T-helper 22 cell (primary cell): ENCODE data around the gene ZNF511.
A peak's percentile ranks its signal among the peaks of the same experiment; 100 is the strongest.
"Not testable (repeated sequence)": the region's sequence is repeated elsewhere in the genome, so short reads cannot be mapped to it uniquely, and the experiment has no call there.

Source experiments
- DNase-seq: peaks from one replicate; pipeline ENCODE4 v3.0.0-alpha.2; 2020; ENCODE audit warnings: low read depth

The ZNF511 gene, protein sequence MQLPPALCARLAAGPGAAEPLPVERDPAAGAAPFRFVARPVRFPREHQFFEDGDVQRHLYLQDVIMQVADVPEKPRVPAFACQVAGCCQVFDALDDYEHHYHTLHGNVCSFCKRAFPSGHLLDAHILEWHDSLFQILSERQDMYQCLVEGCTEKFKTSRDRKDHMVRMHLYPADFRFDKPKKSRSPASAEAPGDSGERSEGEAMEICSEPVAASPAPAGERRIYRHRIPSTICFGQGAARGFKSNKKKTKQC

DNA sequence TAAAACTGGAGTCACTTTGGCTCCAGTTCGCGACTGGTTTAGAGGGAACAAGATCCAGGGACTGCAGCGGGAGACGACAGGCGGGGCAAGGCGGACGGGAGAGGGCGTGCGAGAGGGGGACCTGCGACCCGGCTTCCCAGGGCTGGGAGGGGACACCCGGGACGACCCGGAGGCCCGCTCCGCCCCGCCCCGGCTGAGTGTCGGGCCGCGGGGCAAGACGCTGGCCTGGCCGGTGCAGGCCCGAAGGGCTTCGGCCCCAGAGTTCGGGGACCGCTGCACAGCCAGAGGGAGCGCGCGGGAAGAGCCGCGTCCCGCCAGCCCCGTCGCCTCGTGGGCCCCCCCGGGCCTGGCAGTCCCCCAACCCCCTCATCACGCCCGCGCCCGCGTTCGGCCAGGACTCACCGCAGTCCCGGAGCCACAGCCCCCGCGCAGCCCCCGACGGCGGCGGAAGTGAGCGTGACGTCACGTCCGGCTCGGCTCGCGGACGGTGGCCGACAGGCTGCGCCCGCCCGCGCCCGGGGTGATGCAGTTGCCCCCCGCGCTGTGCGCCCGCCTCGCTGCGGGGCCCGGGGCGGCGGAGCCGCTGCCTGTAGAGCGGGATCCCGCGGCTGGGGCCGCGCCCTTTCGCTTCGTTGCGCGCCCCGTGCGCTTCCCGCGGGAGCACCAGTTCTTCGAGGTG is at the start of gene ZNF511, which contains the start of gene TUBGCP2:
ZNF511 (plus strand) TSS at position 494 of the 679 bp plus-strand sequence; CDS start at position 524, 30 bp downstream.
TUBGCP2 (minus strand) TSS at position 452 of the 679 bp plus-strand sequence. CDS start 5,931 bp downstream, outside the sequence.
- peak; percentile 80 for DNase-seq

DNA sequence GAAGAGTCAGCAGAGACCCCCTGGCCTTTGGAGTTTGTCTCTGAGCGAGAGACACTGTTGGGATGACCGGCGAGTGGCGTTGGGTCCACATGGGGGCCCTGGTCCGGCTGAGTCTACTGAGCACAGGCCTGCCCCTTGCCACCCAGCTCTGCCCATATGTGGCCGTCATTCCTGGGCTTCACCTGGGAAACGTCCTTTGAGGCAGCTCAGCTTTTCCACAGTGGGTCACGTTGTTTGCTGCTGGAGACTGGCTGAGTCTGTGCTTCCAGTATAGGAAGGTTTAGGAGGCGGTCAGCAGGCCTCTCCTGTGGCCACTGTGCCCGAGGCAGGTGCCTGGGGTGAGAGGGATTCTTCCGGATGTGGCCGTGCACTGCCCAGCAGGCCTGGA is 49.1 kb upstream of the ZNF511 start:
- no peak for DNase-seq

DNA sequence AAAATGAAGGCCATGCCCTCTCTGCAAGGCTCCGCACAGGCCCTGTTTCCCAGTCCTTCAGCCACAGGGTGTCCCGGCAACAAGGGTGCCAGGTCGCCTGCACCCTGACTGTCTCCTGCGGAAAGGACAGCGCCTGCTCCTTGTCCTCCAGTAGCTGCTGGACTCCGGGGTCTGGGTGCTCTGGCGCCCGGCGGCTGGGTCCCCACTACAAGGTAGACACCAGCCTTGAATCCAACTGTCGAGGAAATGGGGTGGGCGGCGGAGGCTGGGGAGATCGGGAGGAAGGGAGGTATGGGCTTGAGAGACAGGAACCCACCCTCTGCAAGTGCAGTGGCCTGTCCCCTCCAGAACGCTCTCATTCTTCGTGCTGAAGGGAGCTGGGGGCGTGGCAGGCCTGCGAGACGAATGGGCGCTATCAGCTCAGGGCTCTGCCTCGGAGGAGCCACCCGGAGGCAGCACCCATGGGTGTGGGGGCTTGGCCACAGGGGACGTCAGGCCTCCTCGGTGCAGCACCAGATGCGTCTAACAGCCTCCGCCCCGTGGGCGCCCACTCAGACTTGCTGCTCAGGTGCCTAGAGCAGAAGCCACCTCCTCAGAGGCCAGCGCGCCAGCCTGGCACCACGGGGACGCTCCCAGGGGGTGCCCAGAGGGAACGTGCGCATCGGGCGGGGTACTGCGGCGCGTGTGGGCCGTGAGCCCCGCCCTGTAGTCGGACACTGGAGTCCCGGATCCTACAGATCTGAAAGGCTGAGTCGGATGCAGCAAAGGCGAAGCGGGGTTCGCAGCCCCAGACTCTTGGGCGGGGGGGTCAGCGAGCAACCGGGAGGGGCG is 47.6 kb upstream of the ZNF511 start:
- DNase-seq, result peak; percentile 73

DNA sequence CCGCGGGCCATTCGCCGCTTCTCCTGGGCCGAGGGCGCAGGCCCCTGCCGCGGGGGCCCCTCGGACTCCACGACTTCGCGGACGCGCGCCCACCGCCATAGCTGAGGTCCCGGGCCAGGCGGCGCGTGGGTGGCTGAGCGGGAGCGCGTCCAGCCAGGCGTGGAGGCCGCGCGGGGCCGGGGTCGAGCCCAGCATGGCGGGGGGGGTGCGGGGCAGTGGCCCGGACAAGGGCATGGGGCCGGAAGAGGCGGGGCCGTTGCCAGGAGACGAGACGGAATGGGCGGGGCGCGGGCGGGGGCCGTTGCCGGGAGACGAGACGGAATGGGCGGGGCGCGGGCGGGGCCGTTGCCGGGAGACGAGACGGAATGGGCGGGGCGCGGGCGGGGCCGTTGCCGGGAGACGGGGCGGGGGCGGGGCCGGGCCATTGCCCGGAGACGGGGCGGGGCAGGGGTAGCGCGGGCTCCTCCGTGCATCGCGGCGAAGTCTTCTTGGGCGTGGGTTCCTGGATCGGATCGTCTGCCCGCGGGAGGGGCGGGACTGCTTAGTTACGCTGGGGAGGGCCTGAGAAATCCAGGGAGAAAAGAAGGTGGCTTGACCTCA is 46.9 kb upstream of the ZNF511 start:
- DNase-seq, result peak; percentile 83

DNA sequence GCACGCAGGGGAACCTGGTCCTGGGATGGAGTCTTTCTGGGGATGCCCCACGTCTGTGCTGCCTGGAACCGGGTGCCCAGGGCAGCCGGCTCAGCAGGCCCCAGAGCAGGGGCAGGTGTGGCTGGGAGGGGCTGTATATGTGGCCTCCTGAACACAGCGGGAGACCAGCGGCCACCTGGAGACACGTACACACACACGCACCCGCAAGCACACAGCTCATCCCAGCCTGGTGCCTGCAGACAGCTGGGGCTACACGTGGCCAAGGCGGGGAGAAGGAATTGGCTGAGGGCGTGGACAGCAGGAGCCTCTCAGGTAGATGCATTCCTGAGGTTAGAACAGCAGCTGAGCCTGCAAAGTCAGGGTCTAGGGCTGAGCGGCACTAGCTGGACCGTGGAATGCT is 46.0 kb upstream of the ZNF511 start:
- DNase-seq, result no peak

DNA sequence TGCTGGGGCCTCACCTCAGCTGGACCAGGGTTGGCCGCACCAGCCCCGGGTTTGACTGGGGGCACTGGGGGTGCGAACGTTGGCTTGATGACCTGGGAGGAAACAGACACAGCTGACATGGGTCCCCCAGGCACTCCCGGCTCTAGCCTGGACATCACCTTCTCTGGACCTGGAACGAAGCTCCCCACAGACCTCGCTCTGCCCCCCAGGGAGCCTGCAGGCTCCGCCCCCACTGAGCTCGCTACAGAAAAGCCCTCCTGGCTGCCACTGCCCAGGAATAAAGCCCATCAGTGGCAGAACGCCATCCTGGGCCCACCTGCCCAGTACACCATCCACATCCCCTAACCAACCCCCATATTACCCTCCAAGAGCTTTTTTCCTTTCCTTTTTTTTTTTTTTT is 45.0 kb upstream of the ZNF511 start:
- no peak for DNase-seq

DNA sequence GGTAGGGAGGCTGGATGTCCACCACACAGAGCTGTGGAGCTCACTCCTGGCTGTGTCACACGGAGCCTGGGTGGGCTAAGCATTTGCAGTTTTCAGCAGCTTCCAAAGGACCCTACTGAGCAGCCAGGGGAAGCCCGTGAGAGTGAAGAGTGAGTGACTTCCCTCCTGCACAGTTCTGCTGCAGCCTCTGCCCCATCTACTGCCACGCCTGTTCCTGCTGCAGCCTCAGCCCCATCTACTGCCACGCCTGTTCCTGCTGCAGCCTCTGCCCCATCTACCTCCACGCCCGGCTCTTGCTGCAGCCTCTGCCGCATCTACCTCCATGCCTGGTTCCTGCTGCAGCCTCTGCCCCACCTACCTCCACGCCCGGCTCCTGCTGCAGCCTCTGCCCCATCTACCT is 44.3 kb upstream of the ZNF511 start:
- no peak for DNase-seq

DNA sequence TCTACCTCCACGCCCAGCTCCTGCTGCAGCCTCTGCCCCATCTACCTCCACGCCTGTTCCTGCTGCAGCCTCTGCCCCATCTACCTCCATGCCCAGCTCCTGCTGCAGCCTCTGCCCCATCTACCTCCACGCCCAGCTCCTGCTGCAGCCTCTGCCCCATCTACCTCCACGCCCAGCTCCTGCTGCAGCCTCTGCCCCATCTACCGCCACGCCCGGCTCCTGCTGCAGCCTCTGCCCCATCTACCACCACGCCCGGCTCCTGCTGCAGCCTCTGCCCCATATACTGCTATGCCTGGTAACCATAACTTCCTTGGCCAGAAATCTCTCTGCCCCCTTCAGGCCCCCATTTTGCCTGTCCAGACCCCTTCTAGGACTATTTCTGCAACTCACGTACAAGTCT is 43.7 kb upstream of the ZNF511 start:
- DNase-seq, result not testable (repeated sequence)

DNA sequence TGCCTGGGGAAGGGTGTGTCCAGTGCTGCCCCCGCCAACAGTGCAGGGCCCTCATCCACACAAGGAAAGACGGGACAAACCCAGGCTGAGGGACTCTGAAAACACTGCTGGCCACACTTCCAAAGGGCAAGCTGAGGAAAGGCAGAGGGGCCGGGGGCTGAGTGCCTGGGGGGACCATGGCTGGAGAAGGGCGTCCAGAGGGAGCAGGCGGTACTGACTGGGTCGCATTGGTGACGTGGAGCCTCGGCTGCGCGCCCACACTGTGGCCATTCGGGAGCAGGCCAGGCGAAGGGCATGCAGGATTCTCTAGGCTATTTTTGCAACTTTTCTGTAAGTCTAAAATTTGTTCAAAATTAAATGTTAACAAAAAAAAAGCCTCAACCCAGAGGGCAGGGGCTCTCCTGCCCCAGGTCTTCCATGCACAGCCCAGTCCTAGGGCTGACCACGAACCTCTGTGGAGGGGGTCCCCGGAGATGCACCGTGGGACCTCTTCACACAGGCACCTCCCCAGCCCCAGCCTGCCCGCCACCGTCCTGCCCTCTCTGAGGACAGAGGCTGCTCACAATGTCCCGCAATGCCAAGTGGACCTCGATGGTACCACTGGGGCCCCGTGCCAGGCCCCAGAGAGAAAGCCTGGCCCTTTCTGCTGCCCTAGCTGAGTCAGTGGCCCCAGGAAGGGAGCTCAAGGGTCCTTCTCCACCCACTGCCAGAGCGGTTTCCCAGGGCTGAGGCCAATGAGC is 42.5 kb upstream of the ZNF511 start:
- no peak for DNase-seq

DNA sequence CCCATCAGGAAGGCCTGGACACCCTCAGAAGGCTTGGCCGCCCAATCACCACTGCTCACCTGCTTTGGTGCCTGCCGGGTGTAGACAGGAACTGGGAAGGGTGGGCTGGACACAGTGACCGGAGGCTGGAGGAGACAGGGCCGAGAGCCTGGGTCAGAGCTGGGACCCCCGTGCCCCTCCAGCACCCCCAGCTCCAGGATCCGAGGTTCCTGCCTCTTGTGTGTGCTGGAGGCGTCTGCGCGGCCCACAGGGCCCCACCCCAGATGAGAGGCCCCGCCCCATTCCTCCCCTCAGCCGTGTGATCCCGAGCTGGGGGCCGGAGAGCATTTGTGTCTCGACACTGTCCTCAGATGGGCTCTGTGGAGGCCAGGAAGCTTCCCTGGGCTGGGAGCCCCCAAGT is 41.4 kb upstream of the ZNF511 start:
- no peak for DNase-seq

DNA sequence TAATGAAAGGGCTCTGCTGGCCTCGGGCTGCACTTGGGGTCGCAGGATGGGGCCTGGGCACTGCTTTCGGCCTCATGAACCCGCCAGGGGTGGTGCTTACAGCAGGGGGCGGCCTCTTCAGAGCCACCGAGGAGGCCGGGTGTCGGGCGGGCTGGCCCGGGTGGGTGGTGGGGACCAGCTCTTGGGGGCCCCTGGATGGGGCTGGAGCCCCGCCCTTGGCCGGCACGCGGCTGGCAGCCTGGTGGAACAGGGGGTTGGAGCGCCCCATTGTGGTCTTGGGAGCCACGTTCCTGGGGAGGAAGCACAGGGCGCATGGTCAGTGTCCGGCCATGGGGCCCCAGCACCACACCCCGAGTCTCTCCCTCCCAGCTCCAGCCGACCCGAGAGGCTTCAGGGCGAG is 40.9 kb upstream of the ZNF511 start:
- no peak for DNase-seq

DNA sequence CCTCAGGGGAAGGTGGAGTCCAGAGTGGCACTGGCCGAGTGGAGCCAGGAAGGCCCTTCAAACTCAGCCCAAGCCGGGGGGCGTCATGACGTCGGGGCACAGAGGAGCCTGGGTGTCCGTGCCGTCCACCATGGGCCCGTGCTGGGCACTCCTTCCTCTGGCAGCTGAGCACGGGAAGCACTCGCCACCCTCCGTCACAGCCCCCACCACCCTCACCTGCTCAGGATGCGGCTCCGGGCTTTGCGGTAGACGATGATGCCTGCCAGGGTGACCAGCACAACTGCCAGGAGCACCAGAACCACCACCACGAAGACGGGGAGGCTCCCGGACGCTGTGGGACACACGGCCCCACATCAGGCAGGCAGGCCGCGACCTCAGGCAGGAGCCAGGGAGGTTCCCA is 40.2 kb upstream of the ZNF511 start:
- DNase-seq, result no peak

DNA sequence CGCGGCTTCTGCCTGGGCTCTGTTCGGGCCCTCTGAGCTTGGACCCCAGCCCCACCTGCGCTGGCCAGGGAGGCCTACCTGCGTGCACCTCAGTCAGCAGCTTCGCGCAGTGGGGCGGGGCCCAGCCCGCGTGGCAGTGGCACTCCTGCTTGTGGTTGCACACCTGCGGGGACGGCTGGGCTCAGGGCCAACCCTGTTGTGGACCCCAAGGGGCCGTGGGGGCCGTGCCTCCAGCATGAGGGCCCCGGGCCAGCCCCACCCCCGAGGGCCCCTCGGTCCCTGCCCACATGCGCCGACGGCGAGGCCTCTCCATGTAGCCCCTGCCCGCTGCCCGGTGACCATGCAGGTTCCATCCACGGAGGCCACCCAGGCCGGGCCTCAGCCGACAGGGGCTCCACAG is 39.3 kb upstream of the ZNF511 start:
- DNase-seq, result no peak

DNA sequence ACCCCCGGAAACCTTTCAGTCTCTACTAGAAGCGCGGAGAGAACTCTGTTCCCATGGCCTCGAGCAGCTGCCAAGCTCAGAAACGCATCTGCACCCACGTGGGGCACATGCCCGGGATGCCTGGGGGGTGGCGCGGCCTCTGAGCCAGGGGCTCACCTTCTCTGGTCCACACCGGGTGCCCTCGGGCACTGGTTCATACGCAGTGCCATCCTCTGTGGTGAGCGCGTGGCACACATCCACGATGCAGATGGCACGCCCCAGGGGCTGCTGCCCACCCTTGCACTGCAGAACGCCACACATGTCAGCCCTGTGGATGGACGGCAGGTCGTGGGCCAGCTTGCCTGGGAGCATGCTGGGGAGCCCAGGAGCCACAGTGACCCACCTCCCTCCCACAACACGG is 38.5 kb upstream of the ZNF511 start:
- no peak for DNase-seq

DNA sequence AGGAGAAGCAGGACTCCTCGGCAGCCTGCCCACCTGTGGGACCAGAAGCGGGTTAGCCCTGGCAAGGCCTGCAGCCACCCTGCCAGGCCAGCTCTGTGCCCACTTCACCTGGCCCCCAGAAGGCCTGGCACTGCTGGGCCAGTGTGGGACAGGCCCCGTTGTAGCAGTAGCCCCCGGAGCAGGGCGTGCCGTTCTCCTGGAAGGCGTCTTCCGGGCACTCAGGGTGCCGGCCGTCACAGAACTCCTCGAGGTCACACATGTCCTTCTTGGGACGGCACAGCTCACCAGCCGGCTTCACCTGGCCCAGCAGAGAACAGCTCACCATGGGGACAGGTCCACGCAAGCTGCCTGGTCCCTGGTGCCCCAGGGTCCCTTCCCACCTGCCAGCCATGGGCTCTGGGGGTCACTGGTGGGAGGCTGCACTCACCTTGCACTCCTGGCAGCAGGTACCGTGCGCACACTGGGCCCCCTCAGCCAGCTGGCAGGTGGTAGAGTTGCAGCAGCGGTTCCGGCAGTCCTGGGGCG is 37.9 kb upstream of the ZNF511 start:
- no peak for DNase-seq

DNA sequence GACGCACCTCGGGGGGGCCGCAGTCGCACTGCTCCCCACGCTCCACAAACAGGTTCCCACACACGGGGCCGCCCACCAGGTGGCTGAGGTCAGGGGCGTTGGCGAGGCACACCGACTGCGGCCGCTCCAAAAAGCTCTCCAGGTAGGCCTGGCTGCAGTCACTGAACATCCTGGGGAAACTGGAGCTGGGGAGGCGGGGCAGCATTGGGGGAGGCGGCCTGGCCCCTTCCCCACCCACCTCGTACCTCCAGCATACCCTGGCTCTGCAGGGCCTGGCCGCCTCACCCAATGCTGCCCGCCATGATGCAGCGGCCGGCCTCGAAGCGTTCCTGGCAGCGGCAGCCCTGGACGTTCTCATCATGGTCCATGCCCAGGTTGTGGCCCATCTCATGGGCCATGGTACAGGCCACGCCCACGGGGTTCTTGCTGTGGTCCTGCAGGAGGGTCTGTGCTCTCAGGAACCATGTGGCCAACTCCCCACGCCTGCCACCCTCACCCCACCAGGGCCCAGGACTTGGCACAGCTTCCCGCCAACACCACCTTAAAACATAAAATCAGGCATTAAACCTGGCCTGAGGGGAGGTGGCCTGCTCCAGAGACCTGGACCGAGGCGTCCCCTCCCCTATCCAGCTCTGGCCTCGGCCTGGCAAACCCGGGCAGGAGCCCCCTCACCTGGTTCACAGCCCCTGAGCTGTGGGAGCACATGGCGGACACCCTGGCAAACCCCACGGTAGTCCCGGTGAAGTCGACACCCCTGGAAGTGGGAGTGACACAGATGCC is 37.0 kb upstream of the ZNF511 start:
- DNase-seq, result no peak

DNA sequence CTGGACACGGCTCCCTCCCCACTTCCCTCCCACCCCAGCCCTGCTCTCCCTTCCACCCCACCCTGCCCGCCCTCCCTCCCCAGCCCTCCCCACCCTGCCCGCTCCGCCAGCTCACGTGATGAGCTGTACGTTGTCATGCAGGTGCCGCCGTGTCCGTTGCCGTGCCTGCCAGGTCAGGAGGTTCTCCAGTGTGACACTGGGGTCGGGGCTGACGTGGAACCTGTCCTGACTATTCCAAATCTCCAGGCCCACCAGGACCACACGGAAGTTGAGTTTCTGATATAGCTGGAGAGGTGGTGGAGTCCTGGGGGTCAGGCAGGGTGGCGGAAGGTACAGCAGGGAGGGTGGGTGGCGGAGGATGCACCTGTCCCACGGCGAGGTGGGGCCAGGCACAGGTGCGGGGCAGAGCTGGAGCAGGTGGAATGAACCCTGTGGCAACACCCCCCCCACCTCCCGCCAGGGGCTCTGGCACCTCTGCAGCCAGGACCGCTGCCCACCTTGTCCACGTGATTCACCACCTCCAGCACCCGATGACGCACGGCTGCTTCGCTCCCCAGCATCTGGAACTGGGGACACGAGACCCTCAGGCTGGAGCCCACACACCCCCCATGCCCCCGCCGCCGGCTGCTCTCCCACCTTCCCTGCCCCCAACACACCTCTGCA is 36.3 kb upstream of the ZNF511 start:
- DNase-seq, result no peak

DNA sequence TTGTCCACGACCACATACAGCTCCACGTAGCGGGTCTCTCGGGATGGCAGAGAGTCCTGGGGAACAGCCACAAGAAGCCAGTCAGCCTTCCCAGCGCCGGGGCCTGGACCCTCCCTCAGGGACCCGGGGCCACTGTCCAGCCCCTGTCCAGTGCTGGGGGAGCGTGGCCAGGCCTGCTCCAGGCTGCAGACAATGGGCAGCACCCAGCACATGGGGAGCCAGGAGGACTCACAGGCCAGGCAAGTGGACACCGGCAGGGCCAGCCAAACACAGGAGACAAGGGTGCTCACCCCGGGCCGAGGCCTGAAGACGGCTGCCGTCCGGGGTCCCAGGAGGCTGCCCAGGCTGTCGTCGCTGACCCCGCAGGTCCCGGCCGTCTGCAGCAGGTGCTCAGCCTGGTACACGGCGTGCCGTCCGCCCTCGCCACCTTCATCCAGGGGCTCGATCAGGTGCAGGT is 35.7 kb upstream of the ZNF511 start:
- no peak for DNase-seq

DNA sequence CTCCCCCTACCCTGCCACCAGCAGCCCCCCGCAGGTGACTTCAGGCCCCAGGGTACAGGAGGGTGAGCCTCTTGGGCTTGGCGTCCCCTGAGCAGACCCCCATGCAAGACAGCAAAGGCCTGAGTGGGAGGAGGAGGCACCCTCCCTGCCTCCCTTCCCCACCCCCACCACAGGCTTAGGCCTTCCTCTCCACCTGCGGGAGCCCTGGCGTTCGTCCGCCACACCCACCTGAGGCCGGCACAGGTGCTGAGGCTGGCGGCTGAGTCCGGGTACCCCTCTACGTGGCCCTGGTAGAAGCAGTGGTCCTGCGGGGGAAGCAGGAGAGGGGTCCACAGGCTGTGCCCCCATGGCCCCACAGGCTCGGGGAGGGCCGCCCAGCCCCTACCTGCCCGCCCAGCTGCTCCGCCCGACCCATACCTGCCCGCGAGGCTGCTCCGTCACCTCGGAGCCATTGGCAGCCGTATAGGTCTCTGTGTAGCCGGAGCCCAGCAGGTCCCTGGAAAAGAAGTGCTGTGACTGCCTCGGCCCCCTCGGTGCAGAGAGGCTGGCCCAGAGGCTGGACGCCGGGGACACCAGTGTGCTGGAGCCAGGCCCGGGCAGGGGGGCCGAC is 35.1 kb upstream of the ZNF511 start:
- DNase-seq, result no peak
